Esophagus squamous epithelium (tissue), 4 donors: ENCODE measurements around the gene TTC3.

Experiments
- POLR2A ChIP-seq, 4 donors: fragments of 450-650 bp; IDR thresholded peaks; one replicate each; pipeline ENCODE4 v1.6.1; 2017; ENCODE audit warnings: antibody characterized with exemption in 4 of 4, mild to moderate bottlenecking in 4 of 4, moderate library complexity in 3 of 4
- TF ChIP-seq, protein P1 (sequence below), 6 experiments: fragments of 450-650 bp in 4 of 6; fragments of 200-600 bp in 2 of 6; sonication (generic) in 2 of 6; IDR thresholded peaks; one replicate each; pipeline ENCODE4 v1.5.1; 2016 to 2019; ENCODE audit warnings: antibody characterized with exemption in 6 of 6, mild to moderate bottlenecking in 4 of 6, moderate library complexity in 4 of 6

GRCh38 chr21:37073417-37074196, 553 bp downstream of the TTC3 start:
- TF ChIP-seq, protein P1, sequence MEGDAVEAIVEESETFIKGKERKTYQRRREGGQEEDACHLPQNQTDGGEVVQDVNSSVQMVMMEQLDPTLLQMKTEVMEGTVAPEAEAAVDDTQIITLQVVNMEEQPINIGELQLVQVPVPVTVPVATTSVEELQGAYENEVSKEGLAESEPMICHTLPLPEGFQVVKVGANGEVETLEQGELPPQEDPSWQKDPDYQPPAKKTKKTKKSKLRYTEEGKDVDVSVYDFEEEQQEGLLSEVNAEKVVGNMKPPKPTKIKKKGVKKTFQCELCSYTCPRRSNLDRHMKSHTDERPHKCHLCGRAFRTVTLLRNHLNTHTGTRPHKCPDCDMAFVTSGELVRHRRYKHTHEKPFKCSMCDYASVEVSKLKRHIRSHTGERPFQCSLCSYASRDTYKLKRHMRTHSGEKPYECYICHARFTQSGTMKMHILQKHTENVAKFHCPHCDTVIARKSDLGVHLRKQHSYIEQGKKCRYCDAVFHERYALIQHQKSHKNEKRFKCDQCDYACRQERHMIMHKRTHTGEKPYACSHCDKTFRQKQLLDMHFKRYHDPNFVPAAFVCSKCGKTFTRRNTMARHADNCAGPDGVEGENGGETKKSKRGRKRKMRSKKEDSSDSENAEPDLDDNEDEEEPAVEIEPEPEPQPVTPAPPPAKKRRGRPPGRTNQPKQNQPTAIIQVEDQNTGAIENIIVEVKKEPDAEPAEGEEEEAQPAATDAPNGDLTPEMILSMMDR (IDR thresholded peaks at IDR 0.05), result peak in 1 of 6 experiments; percentile 8
- TF ChIP-seq POLR2A (IDR thresholded peaks at IDR 0.05), result no peak
